Endothelial cell of umbilical vein (primary cell): Measurements from ENCODE around the gene RBKS. TPM values are rescaled to one million over a fixed set of nuclear protein-coding genes. Genes with fewer than 3 reads are reported as not detected.
A peak's percentile ranks its signal among the peaks of the same experiment; 100 is the strongest.

Experiments
- BruUV-seq: library from RNA; stranded (reverse); fragments of 400-500 nt; replicated peaks from 2 replicates; lab custom pipeline; 2021; lab: Mats Ljungman, UMichigan
- CTCF ChIA-PET: fragments of 300-600, 350-600 bp; sonication (Branson Sonifier 250); formaldehyde crosslinking; loops from one replicate; lab custom pipeline; 2021; ENCODE audit warnings: antibody characterized with exemption, inconsistent platforms; lab: Charles Lee
- POLR2A ChIA-PET: fragments of 300-600, 350-600 bp; sonication (Branson Sonifier 250); formaldehyde crosslinking; loops from one replicate; lab custom pipeline; 2021; ENCODE audit warnings: antibody characterized with exemption, inconsistent platforms; lab: Charles Lee
- DNase-seq: peaks from one replicate; pipeline ENCODE4 v3.0.0-alpha.2; 2011; ENCODE audit warnings: low read depth, low spot score
- FAIRE-seq: peaks from 2 replicates; lab custom pipeline; 2011; peaks lifted over from hg19 to GRCh38; lab: Jason Lieb, UNC
- H2AFZ ChIP-seq: 2 replicates; pipeline ENCODE4 v1.6.0; 2012; ENCODE audit warnings: low read depth, low read length, control low read depth, inconsistent platforms
- H3K27ac ChIP-seq: 2 replicates; pipeline ENCODE4 v1.5.1; 2011; ENCODE audit warnings: low read depth, mild to moderate bottlenecking, control low read depth, low read length, moderate library complexity; ENCODE audit not compliant: insufficient read depth
- H3K27me3 ChIP-seq, 2 experiments: 2 replicates each; pipeline versions ENCODE4 v1.6.0 to v1.6.1; 2011; ENCODE audit warnings: low read length in 2 of 2, mixed read lengths in 1 of 2; ENCODE audit not compliant: control insufficient read depth in 2 of 2, insufficient read depth in 2 of 2
- H3K36me3 ChIP-seq, 2 experiments: 2 replicates in 1 of 2; 3 replicates in 1 of 2; pipeline ENCODE4 v1.5.1; 2011; ENCODE audit warnings: low read length in 2 of 2, mild to moderate bottlenecking in 1 of 2, moderate library complexity in 1 of 2; ENCODE audit not compliant: control insufficient read depth in 2 of 2, insufficient read depth in 2 of 2; ENCODE audit errors: extremely low read depth in 1 of 2
- H3K4me1 ChIP-seq: 3 replicates; pipeline ENCODE4 v1.5.1; 2011; ENCODE audit warnings: mild to moderate bottlenecking, low read length; ENCODE audit not compliant: control insufficient read depth, insufficient read depth; ENCODE audit errors: extremely low read depth
- H3K4me2 ChIP-seq: 2 replicates; pipeline ENCODE4 v1.6.1; 2011; ENCODE audit warnings: low read length, control low read depth, mixed read lengths; ENCODE audit not compliant: insufficient read depth
- H3K4me3 ChIP-seq, 3 experiments: fragments of 200-600 bp in 1 of 3; sonication (generic), shearing (Covaris generic) in 1 of 3; replicated peaks in 1 of 3; 2 replicates each; pipeline ENCODE4 v1.5.1; 2011 to 2016; ENCODE audit warnings: control low read depth in 3 of 3, low read length in 3 of 3, mild to moderate bottlenecking in 2 of 3, inconsistent platforms in 1 of 3, low read depth in 1 of 3, moderate library complexity in 1 of 3; ENCODE audit not compliant: insufficient read depth in 1 of 3
- H3K79me2 ChIP-seq: 2 replicates; pipeline ENCODE4 v1.6.0; 2012; ENCODE audit warnings: low read length, inconsistent platforms; ENCODE audit not compliant: control insufficient read depth, insufficient read depth
- H3K9ac ChIP-seq: replicated peaks from 2 replicates; pipeline ENCODE3; 2011; ENCODE audit warnings: low read length, control low read depth; ENCODE audit not compliant: insufficient read depth; ENCODE audit errors: extremely low read depth
- H3K9me1 ChIP-seq: replicated peaks from 3 replicates; pipeline ENCODE4 v1.6.0; 2011; ENCODE audit warnings: mild to moderate bottlenecking, low read length; ENCODE audit not compliant: control insufficient read depth, insufficient read depth; ENCODE audit errors: extremely low read depth
- H3K9me3 ChIP-seq: replicated peaks from 2 replicates; pipeline ENCODE4 v1.5.1; 2012; ENCODE audit warnings: low read length, inconsistent platforms; ENCODE audit not compliant: control insufficient read depth, insufficient read depth
- H4K20me1 ChIP-seq: replicated peaks from 2 replicates; pipeline ENCODE3; 2011; ENCODE audit warnings: mild to moderate bottlenecking, low read length; ENCODE audit not compliant: control insufficient read depth, insufficient read depth; ENCODE audit errors: extremely low read depth
- EZH2 ChIP-seq: IDR thresholded peaks from 2 replicates; pipeline ENCODE4 v1.6.1; 2012; ENCODE audit warnings: borderline replicate concordance, low read depth, mild to moderate bottlenecking, moderate library complexity, low read length, inconsistent platforms; ENCODE audit not compliant: severe bottlenecking
- FOS ChIP-seq: IDR thresholded peaks from 2 replicates; pipeline ENCODE4 v1.6.1; 2011; ENCODE audit warnings: mild to moderate bottlenecking, low read length, moderate library complexity, borderline replicate concordance; ENCODE audit not compliant: insufficient read depth
- GATA2 ChIP-seq: IDR thresholded peaks from 2 replicates; pipeline ENCODE4 v1.7.0; 2011; ENCODE audit warnings: low read depth, mild to moderate bottlenecking, moderate library complexity, mixed read lengths, low read length; ENCODE audit not compliant: insufficient read length, insufficient read depth
- JUN ChIP-seq: IDR thresholded peaks from 2 replicates; pipeline ENCODE4 v1.6.1; 2011; ENCODE audit warnings: borderline replicate concordance, low read depth; ENCODE audit not compliant: insufficient read length, insufficient read depth
- MYC ChIP-seq: IDR thresholded peaks from one replicate; pipeline ENCODE4 v1.6.1; 2011; ENCODE audit warnings: mild to moderate bottlenecking, low read depth, low read length
- POLR2A ChIP-seq: IDR thresholded peaks from 2 replicates; pipeline ENCODE4 v1.6.1; 2012; ENCODE audit warnings: low read depth, mild to moderate bottlenecking, control low read depth, low read length
- POLR2AphosphoS5 ChIP-seq: IDR thresholded peaks from 2 replicates; pipeline ENCODE4 v1.6.1; 2012; ENCODE audit warnings: low read depth, mild to moderate bottlenecking, control low read depth, low read length, moderate library complexity; ENCODE audit not compliant: insufficient read depth
- dilution Hi-C: fragments of 300-500 bp; cut with MboI; formaldehyde crosslinking; loops from one replicate; pipeline ENCODE4 v1.15.0; 2019; ENCODE audit warnings: low sequenced_read_pairs; ENCODE audit not compliant: extremely low pct_ligation_motif_present
- intact Hi-C: fragments of 100-400 bp; cut with micrococcal nuclease; formaldehyde crosslinking; loops from one replicate; pipeline ENCODE4 v1.10.0; 2022
- polyA plus RNA-seq, 4 experiments: library from polyadenylated mRNA; depleted of rRNA in 3 of 4; stranded (reverse) in 3 of 4; unstranded in 1 of 4; fragments of >200 nt; gene quantifications; 2 replicates each; pipeline versions ENCODE4 v1.2.1 to v1.2.3, GENCODE V29; 2011 to 2012; ENCODE audit warnings: missing spikeins in 1 of 4
- total RNA-seq: library from RNA; stranded (reverse); gene quantifications from 2 replicates; pipeline ENCODE4 v1.2.3, GENCODE V29; 2021

The RBKS gene
- total and polyA plus RNA-seq, 2 donors (not counting 3 experiments of a cell fraction or from before 2014, with no cell fraction given) = 0.64 to 1.8 TPM

- Histone ChIP-seq H3K4me3 (no peak overlapping the region), H3K9me1 (no peaks in the 10 kb centered on the region), H3K27me3 (no peaks in the 10 kb centered on the region), H4K20me1 (no peaks in the 10 kb centered on the region), H3K79me2 (no peaks in the 10 kb centered on the region), H3K9ac (no peak overlapping the region), H3K36me3 (no peaks in the 10 kb centered on the region), H3K4me1 (peaks cover 22% of the 10 kb centered on the region), H3K9me3 (no peaks in the 10 kb centered on the region), H3K4me2 (no peak overlapping the region), H3K27ac (no peak overlapping the region), H2AFZ (no peak overlapping the region)
- FAIRE-seq = no peak
- intact Hi-C loops = no loop called here
- POLR2A ChIA-PET = no interaction called here
- TF ChIP-seq GATA2 (no peak), MYC (no peak)
- no TSS peak for BruUV-seq
- dilution Hi-C loops = no loop called here
- DNase-seq = no peak
- CTCF ChIA-PET = interaction anchor here (1.0 to 2.1 kb wide), 5 partner anchors 9 to 23 kb away, joined by 4 to 6 read pairs (median 4); no protein-coding TSS in a partner anchor
Observed at GRCh38 chr2:27833931-27834330, 56.3 kb downstream of the RBKS start.

- CTCF ChIA-PET = interaction anchor here (0.9 to 1.7 kb wide), 2 partner anchors 8 to 25 kb away, joined by 3 to 4 read pairs; no protein-coding TSS in a partner anchor
Observed at GRCh38 chr2:27832396-27832795, 57.8 kb downstream of the RBKS start.

More at GRCh38 chr2:27832396-27832795, 57.8 kb downstream of the RBKS start:
- H3K27me3 ChIP-seq = no peaks in the 10 kb centered on the region
- dilution Hi-C loops = no loop called here
- TF ChIP-seq GATA2 (peak; percentile 59), EZH2 (no peak), JUN (peak; percentile 50), FOS (peak; percentile 79), POLR2AphosphoS5 (no peak), POLR2A (no peak)
- peak overlapping the region; percentile 15 for H3K27ac ChIP-seq
- POLR2A ChIA-PET = no interaction called here
- no peaks in the 10 kb centered on the region for H3K9me1 ChIP-seq
- H3K79me2 ChIP-seq = no peaks in the 10 kb centered on the region
- peak overlapping the region; percentile 9 for H3K4me2 ChIP-seq
- H3K9ac ChIP-seq = no peak overlapping the region
- no peaks in the 10 kb centered on the region for H4K20me1 ChIP-seq
- peak; percentile 84 for FAIRE-seq
- no TSS peak for BruUV-seq
- no peak overlapping the region for H2AFZ ChIP-seq
- no peaks in the 10 kb centered on the region for H3K9me3 ChIP-seq
- peaks cover 22% of the 10 kb centered on the region for H3K4me1 ChIP-seq
- DNase-seq = peak; percentile 78
- intact Hi-C loops = no loop called here
- H3K36me3 ChIP-seq = no peaks in the 10 kb centered on the region
- no peak overlapping the region for H3K4me3 ChIP-seq
